NCI-H1694 (cell line): Measurements from ENCODE around the gene GGTLC2.
"Not testable (repeated sequence)": the region's sequence is repeated elsewhere in the genome, so short reads cannot be mapped to it uniquely, and the experiment has no call there.

ENCODE experiments used
- DNase-seq: peaks from one replicate; lab custom pipeline; 2025; lab: John Stamatoyannopoulos, UW

Gene GGTLC2

DNA sequence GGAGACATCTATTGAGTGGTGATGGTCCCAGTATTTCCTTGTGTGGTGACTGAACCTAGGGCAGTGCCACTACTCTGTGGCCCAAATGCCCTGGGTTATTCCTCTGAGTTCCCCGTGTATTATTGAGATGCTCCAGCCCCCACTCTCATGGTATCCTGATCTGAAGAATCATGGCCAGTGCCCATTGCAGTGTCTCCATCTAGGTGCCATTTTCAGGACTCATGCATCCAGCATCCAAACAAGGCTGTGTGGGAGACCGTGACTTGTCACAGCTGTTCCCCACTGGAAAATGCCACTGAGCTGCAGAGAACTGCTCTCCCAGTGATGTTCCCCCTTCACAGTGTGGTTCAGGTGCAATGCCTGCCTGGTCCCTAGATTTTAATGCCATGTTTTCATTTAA, 24.7 kb downstream of the GGTLC2 start:
- no peak for DNase-seq

DNA sequence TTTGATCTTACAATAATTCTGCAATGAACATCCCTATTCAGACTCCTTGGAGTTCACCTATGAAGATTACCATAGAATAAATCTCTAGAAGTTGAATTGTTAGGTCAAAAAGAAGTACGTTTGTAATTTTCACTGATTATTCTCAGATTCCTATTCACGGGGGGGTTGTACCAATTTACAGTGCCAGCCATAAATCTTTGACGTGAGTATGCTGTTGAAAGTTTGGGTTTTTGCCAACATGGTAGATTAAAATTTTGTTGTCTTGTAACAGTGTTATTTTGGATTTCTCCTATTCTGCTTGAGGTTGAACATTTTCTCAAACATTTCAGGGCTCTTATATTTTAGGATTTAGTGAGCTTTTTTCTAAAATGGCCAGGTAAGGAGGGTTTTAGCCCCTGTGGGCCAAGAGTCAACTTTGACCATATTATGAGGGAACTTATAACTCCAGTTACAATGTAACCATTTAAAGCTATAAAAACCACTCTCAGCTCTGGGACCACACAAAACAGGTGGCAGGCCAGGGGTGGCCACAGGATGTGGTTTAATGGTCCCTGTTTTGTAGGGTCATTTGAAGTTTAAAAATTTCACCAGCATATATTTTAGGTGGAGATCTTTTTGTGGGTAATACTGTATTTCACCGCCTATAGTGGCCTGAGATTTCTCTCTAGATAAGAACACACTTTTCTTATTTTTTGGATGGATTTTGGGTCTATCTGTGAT, 25.8 kb downstream of the GGTLC2 start:
- no peak for DNase-seq

DNA sequence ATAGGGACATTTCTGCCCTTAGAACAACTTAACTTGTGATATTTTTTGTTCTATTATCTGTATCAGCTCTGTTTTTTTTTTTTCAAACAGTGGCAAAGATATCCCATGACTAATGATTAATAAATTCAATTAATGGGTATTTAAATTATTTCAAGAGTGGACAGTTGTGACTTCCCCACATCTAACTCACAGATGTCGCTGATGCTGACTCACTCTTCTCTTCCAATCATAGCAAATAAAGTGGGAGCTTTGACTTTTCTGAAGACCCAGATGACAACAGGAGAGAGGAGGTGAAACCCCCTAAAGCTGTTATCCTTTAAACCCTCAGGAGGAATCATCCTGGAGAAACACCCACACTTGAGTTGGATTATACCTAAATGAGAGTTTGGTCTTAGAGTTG, 27.1 kb downstream of the GGTLC2 start:
- DNase-seq, result no peak

DNA sequence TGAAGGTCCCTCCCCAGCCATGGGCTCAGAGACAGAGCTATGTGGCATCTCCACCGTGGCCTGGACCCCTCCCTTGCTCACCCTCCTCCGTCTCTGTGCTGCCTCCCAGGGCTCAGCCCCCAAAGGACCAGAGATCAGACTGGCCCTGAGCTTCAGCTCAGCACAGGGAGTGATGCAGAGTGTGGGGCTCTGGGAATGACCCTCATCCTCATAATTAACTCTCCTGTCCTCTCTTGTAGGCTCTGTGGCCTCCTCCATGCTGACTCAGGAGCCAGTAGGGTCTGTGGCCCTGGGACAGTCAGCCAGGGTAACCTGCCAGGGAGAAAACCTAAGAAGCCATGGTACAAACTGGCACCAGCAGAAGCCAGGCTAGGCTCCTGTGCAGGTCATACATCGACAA, 28.7 kb downstream of the GGTLC2 start:
- no peak for DNase-seq

DNA sequence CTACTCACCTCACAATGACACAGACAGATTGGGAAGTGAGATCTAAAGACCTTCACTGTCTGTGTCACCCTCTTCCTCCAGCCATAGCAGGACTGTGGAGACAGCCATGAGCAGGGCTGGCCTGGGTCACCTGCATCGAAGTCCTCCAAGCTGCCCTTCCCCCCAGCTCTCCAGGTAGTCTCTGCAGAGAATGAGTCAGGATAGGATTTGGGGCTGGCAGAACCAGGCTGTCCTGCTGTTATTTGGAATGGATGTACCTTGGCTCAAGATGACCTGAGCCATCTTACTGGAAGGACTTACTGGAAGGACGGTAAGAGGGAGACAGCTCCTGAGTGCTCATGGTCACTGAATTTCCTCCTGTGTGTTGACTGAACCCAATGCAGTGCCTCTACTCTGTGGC, 29.2 kb downstream of the GGTLC2 start:
- no peak for DNase-seq

DNA sequence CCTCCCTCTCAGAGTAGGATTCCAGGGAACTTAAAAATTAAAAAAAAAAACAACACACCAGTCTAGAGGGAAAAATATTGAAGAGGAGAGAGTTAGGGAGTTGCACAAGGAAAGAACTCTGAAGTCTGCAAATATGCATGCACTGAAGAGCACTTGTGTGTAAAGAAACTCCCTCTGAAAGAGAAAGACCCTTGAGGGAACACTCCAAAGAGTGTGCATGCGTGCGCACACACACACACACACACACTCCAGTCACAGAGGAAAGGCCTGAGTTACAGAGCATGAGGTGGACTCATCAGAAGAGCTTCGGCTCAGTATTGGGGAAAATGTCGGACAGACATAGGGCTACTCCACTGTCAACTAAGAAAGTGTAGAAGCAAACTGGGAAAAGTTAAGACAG, 30.1 kb downstream of the GGTLC2 start:
- DNase-seq, result no peak

DNA sequence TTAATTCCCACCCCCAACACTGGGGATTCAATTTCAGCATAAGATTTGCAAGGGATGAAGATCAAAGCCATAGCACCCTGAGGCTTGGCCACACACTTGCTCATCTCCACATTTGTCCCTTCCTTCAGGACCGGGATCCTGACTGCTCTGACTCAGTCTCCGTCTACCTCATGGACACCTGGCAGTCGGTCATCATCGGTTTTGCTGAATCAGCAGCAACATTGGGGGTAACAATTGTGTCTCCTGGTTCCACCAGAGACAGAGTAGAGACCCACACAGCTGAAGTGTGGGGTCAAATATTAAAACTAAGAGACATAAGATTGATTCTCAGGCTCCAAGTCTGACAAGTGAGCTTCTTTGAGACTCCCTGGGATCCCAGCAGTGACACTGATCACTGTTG, 34.6 kb downstream of the GGTLC2 start:
- no peak for DNase-seq

DNA sequence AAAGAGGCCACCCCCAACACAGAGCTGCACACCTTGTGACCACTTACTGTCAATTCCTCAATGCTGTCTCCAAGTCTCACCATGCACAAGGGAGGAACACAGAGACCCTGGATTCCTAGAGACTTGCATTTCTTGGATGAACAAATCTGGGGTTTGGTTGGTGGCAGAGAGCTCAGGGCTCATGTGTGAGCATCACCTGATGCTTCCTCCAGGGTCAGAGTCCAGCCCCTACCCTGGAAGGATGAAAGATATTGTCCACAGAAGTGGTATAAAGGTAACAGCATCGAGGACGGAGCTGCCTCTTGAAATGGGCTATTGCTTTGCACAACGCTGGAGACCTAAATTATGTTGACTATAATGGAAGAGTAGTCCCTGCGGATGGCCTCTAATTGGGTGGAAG, 36.0 kb downstream of the GGTLC2 start:
- no peak for DNase-seq

DNA sequence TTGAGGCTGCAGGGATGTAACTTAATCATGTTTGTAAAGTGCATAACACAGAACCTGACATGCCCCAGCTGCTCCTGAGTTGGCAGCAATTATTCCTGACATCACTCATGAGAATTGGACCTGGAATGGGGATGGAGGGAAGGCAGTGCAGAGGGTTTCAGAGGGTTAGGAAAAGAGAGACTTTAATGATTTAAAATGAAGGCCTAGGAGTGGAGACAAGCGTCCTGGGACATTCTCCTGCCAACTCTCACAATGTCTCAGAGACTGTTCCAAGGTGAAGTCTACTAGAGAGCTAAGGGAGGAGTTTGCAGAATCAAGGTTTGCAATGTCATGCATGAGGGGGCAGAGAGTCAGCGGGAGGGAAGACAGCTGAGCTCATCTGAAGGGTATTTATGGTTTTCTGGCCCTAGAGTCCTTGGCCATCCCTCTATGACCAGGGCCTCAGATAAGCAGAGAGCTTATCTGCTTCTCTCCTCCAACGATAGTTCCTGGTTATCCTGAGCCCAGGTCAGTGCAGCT, 36.9 kb downstream of the GGTLC2 start:
- no peak for DNase-seq

DNA sequence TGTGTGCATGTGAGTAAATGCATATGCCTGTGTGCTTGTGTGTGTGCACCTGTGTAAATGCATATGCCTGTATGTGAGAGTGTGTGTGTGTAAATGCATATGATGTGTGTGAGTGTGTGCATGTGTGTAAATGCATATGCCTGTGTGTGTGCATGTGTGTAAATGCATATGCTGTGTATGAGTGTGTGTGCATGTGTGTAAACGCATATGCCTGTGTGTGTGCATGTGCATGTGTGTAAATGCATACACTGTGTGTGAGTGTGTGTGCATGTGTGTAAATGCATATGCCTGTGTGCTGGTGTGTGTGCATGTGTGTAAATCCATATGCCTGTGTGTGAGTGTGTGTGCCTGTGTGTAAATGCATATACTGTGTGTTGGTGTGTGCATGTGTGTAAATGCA, 37.8 kb downstream of the GGTLC2 start:
- DNase-seq, result no peak

DNA sequence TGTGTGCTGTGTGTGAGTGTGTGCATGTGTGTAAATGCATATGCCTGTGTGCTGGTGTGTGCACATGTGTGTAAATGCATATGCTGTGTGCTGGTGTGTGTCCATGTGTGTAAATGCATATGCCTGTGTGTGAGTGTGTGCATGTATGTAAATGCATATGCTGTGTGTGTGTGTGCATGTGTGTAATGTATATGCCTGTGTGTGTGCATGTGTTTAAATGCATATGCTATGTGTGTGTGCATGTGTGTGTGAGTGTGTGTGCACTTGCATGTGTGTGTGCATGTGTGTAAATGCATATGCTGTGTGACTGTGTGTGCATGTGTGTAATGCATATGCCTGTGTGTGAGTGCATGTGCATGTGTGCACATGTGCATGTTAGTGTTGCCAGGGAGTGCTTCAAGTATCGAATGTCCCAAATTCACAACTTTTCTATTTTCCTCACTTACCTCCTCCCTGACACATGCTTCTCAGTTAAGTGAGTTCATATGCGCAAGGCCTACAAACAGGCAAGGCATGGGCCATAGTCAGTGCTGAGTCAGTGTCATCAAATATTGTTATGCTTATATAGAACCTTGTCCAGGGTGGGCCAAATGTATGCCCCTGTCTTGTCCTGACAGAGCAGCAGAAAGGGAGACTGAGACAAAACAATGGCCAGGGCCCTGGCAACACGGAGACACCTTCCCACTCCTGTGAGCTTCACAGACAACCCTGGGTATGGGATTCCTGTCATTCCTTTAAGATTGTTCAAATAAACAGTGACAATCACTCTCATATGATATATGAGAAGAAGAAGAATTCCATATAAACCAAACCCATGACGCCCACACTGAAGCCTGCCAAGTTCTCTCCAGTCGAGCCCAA, 38.6 kb downstream of the GGTLC2 start:
- no peak for DNase-seq

DNA sequence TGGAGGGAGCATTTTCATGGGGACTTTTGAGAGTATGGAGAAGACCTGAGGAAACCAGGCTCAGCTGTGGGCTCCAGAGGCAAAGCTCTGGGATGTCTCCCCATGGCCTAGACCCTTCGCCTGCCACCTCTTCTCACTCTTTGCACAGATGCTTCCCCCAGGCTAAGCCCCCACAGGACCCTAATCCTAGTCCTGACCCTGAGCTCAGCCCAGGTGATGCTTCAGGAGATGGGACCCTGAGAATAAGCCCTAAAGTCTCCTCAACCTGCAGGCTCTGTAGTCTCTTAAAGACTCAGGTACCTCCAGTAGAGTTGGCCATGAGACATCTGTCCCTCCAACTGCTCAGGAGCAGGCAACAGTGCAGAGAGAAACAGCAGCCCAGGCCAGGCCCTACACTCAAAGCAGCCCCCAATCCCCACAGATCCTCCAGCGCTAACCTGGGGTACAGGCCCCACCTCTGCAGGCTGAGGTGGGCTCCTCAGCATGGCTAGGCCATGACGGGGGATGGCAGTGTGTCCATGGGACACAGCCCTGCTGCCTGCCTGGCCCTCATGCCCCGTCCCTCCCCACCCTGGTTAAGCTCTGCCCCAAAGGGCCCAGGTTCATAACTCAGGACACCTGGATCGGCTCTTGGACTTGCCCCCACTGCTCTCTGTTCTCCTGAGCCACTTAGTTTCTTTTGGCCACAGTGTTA, 39.4 kb downstream of the GGTLC2 start:
- DNase-seq, result no peak

DNA sequence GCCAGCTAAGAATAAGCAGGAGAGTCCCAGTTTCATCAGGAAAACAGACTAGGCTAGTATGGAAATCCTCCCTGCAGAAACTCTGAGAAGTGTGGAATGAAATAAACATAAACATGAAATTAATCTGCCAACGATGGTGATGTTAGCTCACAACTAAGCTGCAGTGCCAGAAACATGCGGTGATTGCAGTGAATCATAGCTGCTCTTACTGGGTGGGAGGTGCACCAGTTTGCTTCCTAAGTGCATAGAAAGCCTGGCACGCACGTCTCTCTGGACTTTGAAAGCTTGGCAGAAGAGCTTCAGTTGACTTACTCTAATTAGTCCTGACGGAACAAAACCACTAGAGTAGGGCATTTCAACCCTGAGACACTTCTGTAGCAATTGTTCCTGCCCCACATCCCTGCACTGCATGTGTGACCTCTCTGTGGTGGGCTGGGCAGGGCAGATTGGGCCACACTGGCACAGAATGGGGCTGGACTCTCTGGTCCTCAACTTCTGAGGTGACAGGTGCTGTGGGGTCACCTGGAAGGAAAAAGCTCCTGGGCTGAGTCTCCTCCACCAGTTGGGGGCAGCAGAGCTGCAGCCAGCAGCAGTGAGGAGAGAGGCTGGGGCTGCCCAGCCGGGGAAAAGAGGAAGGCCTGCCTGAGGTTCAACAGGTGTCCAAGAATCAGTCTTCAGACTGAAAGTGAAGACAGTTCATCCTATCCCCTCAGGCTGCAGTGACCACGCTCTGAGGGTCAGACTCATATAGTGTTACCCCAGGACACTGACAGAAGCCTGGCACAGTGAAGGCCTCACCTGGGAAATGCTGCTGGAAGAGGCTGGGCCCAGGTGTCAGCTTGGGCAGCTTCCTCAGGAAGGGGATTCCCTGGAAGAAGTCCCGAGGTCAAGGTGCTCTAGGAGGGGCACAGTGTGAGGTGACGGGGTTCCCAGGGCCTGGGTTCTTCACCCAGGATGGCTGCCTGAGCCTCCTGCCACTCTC, 40.5 kb downstream of the GGTLC2 start:
- no peak for DNase-seq

DNA sequence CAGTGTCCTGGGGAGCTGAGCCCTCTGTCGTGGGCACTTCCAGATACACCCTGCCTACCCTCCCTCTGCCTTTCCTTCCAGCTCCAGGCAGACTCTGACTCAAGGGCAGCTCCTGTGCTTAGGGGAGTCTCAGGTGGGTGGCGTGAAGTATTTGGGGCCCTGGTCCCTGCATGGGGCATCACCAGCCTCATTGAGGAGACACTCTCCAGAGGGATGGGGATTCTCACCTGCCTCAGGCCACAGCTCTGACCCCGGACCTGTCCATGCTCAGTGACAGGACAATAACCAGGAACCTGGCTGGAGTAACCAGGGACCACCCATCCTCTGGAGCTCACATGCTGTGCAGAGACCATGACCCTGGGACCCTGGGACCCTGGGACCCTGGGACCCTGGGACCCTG, 41.2 kb downstream of the GGTLC2 start:
- no peak for DNase-seq

DNA sequence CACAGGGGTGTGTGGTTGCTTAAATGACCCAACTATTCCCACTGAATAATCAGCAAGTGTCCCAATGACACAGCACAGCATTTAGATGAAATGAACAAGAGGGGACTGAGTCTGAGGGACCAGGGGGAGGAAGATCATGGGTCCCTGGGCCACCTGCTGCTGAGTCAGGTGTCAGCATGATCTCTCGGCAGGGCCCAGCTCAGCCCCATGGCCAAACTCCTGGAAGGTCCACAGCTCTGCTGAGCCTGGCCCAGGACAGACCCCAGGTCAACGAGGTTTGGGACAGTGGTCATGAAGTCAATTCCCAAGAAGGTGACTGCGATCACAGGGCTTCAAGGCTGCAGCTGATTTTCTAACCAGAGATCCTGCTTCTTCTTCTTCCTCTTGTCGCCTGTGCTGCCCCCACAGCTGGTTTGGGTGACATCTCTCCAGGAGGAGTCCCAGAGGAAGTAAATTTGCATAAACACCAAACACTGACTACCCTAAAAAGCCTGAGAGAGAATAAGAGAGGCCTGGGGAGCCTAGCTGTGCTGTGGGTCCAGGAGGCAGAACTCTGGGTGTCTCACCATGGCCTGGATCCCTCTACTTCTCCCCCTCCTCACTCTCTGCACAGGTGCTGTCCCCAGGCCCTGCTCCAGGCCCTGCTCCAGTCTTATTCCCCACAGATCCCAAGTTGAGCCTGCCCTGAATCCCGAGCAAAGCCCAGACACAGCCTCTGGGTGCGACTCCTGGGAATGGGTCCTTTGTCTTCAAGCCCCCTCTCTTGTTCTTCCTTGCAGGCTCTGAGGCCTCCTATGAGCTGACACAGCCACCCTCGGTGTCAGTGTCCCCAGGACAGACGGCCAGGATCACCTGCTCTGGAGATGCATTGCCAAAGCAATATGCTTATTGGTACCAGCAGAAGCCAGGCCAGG, 42.0 kb downstream of the GGTLC2 start:
- not testable (repeated sequence) for DNase-seq

DNA sequence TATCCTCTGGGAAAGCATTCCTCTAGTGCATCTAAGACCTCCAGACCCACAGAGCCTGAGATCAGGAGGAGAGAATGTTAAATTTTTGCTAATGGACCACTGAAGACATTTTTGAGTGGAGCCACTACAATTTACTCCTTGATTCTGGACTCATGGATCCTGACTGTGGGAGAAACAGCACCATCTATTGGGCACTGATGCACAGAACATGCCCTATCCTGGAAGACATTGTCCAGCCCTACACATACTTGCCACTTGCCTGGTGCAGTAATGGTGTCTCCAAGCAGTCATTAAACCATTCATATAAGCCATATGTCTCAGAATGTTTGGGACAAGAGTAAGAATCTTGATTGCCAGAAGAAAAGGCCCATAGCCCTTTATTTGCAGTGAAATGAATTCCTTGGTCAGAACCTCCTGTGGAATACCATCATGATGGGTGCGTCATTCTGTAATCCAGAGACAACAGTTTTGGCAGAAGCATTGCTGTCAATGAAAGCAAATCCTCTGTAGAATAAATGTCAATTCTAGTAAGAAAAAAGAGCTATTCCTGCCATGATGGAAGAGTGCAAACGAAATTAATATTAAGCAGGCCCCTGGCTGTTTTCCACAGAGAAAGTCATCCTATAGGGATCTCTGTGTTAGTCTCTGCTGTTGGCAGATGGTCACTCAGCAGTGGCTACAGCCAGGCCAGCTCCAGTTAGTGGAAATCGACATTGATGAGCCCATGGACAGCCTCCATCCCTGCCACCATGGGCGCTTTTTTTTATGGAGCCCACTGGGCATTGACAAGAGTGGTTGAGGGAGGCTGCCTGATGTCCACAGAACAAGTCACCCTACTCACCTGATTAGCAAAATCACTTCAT, 43.5 kb downstream of the GGTLC2 start:
- peak; percentile 58 for DNase-seq

DNA sequence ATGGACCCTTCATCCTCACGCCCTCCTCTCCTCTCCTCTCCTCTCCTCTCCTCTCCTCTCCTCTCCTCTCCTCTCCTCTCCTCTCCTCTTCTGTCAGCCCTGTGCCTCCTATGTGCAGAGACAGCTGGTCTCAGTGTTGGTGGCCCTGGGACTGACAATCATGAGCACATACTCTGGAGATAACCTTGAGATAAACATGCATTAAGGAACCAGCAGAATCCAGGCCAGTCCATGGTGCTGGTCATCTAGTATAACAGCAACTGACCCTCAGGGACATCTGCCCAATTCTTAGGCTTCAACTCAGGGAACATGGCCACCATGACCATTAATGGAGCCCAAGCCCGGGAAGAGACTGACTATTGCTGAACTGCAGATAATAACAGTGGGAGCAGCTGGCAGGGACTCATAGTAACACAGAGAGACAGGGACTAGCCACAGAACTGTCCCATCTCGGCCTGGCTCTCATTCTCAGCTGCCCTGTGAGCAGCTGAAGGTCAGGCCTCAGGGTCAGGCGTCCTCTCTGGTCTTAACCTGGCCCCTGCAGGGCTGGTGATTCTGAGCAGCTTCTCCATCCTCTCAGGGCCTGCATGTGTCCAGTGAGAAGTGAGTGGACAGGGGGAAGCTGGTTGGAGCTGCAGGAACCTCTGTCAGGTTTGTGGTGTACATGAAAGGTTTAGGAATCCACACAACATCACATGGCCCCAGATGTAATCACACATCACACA, 45.4 kb downstream of the GGTLC2 start:
- no peak for DNase-seq

DNA sequence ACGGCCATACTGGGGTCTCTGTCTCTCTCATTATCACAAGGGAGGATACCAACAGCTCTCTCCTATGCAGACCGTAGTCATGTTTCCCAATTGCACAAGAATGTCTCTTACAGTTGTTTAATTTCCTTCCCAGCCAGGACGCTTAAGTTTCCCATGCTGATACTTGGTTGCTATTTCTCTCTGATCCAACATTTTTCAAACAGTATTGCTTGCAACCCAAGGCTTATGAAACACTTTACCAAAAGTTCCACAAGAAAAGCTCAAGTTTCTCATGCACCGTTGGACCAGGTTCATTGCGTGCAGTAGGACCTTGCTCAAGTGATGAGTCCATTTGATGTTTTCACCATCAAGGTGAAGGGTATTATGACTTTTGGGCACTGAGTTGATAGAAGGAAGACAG, 46.6 kb downstream of the GGTLC2 start:
- no peak for DNase-seq
